GM23338 (cell line): ENCODE results near the gene PIAS4. TPM values are rescaled to one million over a fixed set of nuclear protein-coding genes. Genes with fewer than 3 reads are reported as not detected.
A peak's percentile ranks its signal among the peaks of the same experiment; 100 is the strongest.

ENCODE experiments used
- ATAC-seq: fragments of 200-7000 bp; cut with Tn5 transposase; 3 replicates; pipeline ENCODE4 v1.9.1; 2020
- DNase-seq: peaks from one replicate; pipeline ENCODE4 v3.0.0-alpha.2; 2015; ENCODE audit warnings: low spot score
- H2AFZ ChIP-seq: fragments of 200-600 bp; sonication (generic); 2 replicates; pipeline ENCODE4 v1.8.0; 2016; ENCODE audit warnings: antibody characterized with exemption, mild to moderate bottlenecking, moderate library complexity
- H3F3A ChIP-seq: fragments of 200-600 bp; sonication (generic); replicated peaks from 2 replicates; pipeline ENCODE4 v1.8.0; 2017; ENCODE audit warnings: antibody characterized with exemption, mixed run types, low read depth
- H3K27ac ChIP-seq: fragments of 200-600 bp; sonication (generic); 2 replicates; pipeline ENCODE4 v1.6.1; 2016; ENCODE audit warnings: low read depth
- H3K27me3 ChIP-seq: fragments of 200-600 bp; sonication (generic); 2 replicates; pipeline ENCODE4 v1.8.0; 2016; ENCODE audit warnings: mild to moderate bottlenecking, mixed run types, moderate library complexity; ENCODE audit not compliant: insufficient read depth
- H3K36me3 ChIP-seq: fragments of 200-600 bp; sonication (generic); 2 replicates; pipeline ENCODE4 v1.8.0; 2016; ENCODE audit warnings: mild to moderate bottlenecking; ENCODE audit not compliant: insufficient read depth
- H3K4me1 ChIP-seq: fragments of 200-600 bp; sonication (generic); 2 replicates; pipeline ENCODE4 v1.8.0; 2016; ENCODE audit warnings: mild to moderate bottlenecking, moderate library complexity; ENCODE audit not compliant: insufficient read depth
- H3K4me2 ChIP-seq: fragments of 200-600 bp; sonication (generic); 2 replicates; pipeline ENCODE4 v1.7.1; 2017; ENCODE audit warnings: mixed run types
- H3K4me3 ChIP-seq: fragments of 200-600 bp; sonication (generic); 2 replicates; pipeline ENCODE4 v1.6.1; 2016; ENCODE audit warnings: mixed run types
- H3K79me2 ChIP-seq: fragments of 200-600 bp; sonication (generic); replicated peaks from 2 replicates; pipeline ENCODE4 v1.8.0; 2017; ENCODE audit warnings: mild to moderate bottlenecking; ENCODE audit not compliant: insufficient read depth
- H3K9me2 ChIP-seq: fragments of 200-600 bp; sonication (generic); 2 replicates; pipeline ENCODE4 v1.8.0; 2017; ENCODE audit not compliant: insufficient read depth
- H4K20me1 ChIP-seq: fragments of 200-600 bp; sonication (generic); replicated peaks from 2 replicates; pipeline ENCODE4 v1.8.0; 2017; ENCODE audit warnings: mild to moderate bottlenecking; ENCODE audit not compliant: insufficient read depth
- H3K27ac Mint-ChIP-seq: 2 replicates; pipeline ENCODE4 v1.8.0; 2020; ENCODE audit warnings: inconsistent platforms, mild to moderate bottlenecking, moderate library complexity, mixed read lengths
- H3K27me3 Mint-ChIP-seq: 3 replicates; pipeline ENCODE4 v1.8.0; 2022; ENCODE audit warnings: low read depth, mild to moderate bottlenecking, moderate library complexity, mixed read lengths, inconsistent platforms; ENCODE audit not compliant: insufficient read depth, poor library complexity
- H3K36me3 Mint-ChIP-seq: 3 replicates; pipeline ENCODE4 v1.8.0; 2021; ENCODE audit warnings: low read depth, mild to moderate bottlenecking, inconsistent platforms, moderate library complexity, mixed read lengths
- H3K4me1 Mint-ChIP-seq: 3 replicates; pipeline ENCODE4 v1.8.0; 2020; ENCODE audit warnings: mild to moderate bottlenecking, inconsistent platforms, mixed read lengths
- H3K4me3 Mint-ChIP-seq: 3 replicates; pipeline ENCODE4 v1.8.0; 2021; ENCODE audit warnings: moderate library complexity, mild to moderate bottlenecking, inconsistent platforms, mixed read lengths
- H3K9me3 Mint-ChIP-seq: 3 replicates; pipeline ENCODE4 v1.8.0; 2020; ENCODE audit warnings: moderate library complexity, mild to moderate bottlenecking, inconsistent platforms, mixed read lengths
- CREB1 ChIP-seq: fragments of 250-450 bp; sonication (Bioruptor Pico); IDR thresholded peaks from 2 replicates; pipeline ENCODE4 v1.5.0; 2020; ENCODE audit warnings: low read depth, mild to moderate bottlenecking, moderate library complexity
- EZH2 ChIP-seq: fragments of 200-600 bp; sonication (generic); IDR thresholded peaks from one replicate; pipeline ENCODE4 v1.8.0; 2017; ENCODE audit warnings: antibody characterized with exemption, mild to moderate bottlenecking, low read depth; ENCODE audit not compliant: unreplicated experiment
- EZH2phosphoT487 ChIP-seq: fragments of 200-600 bp; sonication (generic); IDR thresholded peaks from one replicate; pipeline ENCODE4 v1.8.1; 2018; ENCODE audit warnings: antibody characterized with exemption; ENCODE audit not compliant: unreplicated experiment
- JUNB ChIP-seq: IDR thresholded peaks from one replicate; pipeline ENCODE4 v1.6.1; 2016; ENCODE audit warnings: antibody characterized with exemption; ENCODE audit not compliant: unreplicated experiment
- NANOG ChIP-seq: IDR thresholded peaks from 2 replicates; pipeline ENCODE4 v1.6.1; 2016; ENCODE audit warnings: antibody characterized with exemption, borderline replicate concordance
- POLR2AphosphoS5 ChIP-seq: IDR thresholded peaks from 2 replicates; pipeline ENCODE4 v1.6.1; 2016; ENCODE audit warnings: antibody characterized with exemption, low read depth
- STAT1 ChIP-seq: IDR thresholded peaks from one replicate; pipeline ENCODE4 v1.6.1; 2016; ENCODE audit warnings: antibody characterized with exemption; ENCODE audit not compliant: unreplicated experiment
- ZNF114 ChIP-seq: fragments of 250-450 bp; sonication (Bioruptor Pico); IDR thresholded peaks from 2 replicates; pipeline ENCODE4 v1.5.0; 2020; ENCODE audit warnings: mild to moderate bottlenecking, moderate library complexity
- ZNF331 ChIP-seq: fragments of 250-450 bp; sonication (Bioruptor Pico); IDR thresholded peaks from 2 replicates; pipeline ENCODE4 v1.5.0; 2020; ENCODE audit warnings: low read depth, mild to moderate bottlenecking, moderate library complexity
- polyA plus RNA-seq: library from polyadenylated mRNA; unstranded; fragments of >200 nt; fragmentation: Nextera tagmentation; extraction: Ambion mirVana; gene quantifications from 2 replicates; pipeline ENCODE4 v1.2.1, GENCODE V29; 2016
- total RNA-seq: library from RNA; depleted of rRNA; stranded (reverse); fragments of >200 nt; shearing (Covaris generic); gene quantifications from 2 replicates; pipeline ENCODE4 v1.2.3, GENCODE V29; 2014
- TF ChIP-seq, protein P1 (sequence below): fragments of 250-450 bp; sonication (Bioruptor Pico); IDR thresholded peaks from 2 replicates; pipeline ENCODE4 v1.5.0; 2020; ENCODE audit warnings: mild to moderate bottlenecking, moderate library complexity
- TF ChIP-seq, protein P2 (sequence below): IDR thresholded peaks from 2 replicates; pipeline ENCODE4 v1.6.1; 2016; ENCODE audit warnings: antibody characterized with exemption
- TF ChIP-seq, protein P3 (sequence below), 2 experiments: fragments of 200-600 bp in 1 of 2; sonication (generic) in 1 of 2; conservative IDR thresholded peaks; 2 replicates each; pipeline versions ENCODE4 v1.5.1 to v1.6.1; 2016 to 2017; ENCODE audit warnings: antibody characterized with exemption in 2 of 2, low read depth in 2 of 2, mild to moderate bottlenecking in 2 of 2, moderate library complexity in 1 of 2
- TF ChIP-seq, protein P4 (sequence below): IDR thresholded peaks from one replicate; pipeline ENCODE4 v1.6.1; 2018; ENCODE audit warnings: antibody characterized with exemption; ENCODE audit not compliant: unreplicated experiment

PIAS4 gene
- total and polyA plus RNA-seq, 2 experiments from 2014 or later, result 17.0 to 48.4 TPM

DNA sequence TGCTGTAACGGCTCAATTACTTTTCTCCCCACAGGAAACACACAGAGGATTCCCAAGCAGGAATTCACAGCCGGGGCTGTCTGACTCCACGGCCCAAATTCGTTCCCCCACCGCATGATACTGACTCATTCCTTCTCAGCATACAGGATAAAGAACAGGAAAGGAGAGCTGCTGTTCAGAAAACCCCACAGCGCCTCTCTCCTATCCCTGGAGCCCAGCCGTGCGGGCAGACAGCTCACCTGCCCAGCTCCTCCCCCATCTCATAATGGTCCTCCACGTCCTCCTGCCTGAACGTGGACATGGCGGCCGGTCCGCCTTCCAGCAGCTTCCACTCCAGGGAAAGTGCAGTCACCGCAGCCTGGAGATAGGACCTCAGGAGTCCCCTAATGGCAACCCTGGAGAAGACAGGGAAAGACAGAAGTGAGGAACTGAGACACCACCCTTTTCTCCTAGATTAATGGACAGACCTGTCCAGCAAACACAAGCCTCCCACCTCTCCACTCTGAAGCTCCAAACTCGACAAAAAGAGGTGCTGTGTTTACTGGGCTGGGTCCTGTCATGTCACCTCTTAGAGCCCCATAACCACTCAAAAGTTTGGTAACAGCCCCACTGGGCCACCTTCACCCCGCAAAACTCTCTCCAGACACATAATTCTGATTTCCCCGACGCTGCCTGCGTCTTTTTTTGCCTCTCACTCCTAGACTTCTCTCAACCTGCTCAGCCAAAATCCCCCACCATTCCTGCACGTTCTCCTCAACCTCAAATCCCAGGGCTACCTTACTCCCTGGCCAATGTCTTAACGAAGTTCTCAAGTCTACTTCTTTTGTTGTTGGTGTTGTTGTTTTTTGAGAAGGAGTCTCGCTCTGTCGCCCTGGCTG lies 37.9 kb upstream of the PIAS4 start:
- peak overlapping the region; percentile 96 for H3K27ac Mint-ChIP-seq
- H4K20me1 ChIP-seq, result peaks cover 33% of the 10 kb centered on the region
- H3K4me1 ChIP-seq, result peaks cover 15% of the 10 kb centered on the region
- no peaks in the 10 kb centered on the region for H3K27me3 ChIP-seq
- H3K4me3 ChIP-seq, result peak overlapping the region; percentile 93
- ATAC-seq (peak; percentile 1; the same call in 2 of the 3 replicates), DNase-seq (peak; percentile 62)
- no peak overlapping the region for H2AFZ ChIP-seq
- peaks cover 9% of the 10 kb centered on the region; the same call in 1 of the 2 replicates for H3K36me3 ChIP-seq
- TF ChIP-seq, protein P1, sequence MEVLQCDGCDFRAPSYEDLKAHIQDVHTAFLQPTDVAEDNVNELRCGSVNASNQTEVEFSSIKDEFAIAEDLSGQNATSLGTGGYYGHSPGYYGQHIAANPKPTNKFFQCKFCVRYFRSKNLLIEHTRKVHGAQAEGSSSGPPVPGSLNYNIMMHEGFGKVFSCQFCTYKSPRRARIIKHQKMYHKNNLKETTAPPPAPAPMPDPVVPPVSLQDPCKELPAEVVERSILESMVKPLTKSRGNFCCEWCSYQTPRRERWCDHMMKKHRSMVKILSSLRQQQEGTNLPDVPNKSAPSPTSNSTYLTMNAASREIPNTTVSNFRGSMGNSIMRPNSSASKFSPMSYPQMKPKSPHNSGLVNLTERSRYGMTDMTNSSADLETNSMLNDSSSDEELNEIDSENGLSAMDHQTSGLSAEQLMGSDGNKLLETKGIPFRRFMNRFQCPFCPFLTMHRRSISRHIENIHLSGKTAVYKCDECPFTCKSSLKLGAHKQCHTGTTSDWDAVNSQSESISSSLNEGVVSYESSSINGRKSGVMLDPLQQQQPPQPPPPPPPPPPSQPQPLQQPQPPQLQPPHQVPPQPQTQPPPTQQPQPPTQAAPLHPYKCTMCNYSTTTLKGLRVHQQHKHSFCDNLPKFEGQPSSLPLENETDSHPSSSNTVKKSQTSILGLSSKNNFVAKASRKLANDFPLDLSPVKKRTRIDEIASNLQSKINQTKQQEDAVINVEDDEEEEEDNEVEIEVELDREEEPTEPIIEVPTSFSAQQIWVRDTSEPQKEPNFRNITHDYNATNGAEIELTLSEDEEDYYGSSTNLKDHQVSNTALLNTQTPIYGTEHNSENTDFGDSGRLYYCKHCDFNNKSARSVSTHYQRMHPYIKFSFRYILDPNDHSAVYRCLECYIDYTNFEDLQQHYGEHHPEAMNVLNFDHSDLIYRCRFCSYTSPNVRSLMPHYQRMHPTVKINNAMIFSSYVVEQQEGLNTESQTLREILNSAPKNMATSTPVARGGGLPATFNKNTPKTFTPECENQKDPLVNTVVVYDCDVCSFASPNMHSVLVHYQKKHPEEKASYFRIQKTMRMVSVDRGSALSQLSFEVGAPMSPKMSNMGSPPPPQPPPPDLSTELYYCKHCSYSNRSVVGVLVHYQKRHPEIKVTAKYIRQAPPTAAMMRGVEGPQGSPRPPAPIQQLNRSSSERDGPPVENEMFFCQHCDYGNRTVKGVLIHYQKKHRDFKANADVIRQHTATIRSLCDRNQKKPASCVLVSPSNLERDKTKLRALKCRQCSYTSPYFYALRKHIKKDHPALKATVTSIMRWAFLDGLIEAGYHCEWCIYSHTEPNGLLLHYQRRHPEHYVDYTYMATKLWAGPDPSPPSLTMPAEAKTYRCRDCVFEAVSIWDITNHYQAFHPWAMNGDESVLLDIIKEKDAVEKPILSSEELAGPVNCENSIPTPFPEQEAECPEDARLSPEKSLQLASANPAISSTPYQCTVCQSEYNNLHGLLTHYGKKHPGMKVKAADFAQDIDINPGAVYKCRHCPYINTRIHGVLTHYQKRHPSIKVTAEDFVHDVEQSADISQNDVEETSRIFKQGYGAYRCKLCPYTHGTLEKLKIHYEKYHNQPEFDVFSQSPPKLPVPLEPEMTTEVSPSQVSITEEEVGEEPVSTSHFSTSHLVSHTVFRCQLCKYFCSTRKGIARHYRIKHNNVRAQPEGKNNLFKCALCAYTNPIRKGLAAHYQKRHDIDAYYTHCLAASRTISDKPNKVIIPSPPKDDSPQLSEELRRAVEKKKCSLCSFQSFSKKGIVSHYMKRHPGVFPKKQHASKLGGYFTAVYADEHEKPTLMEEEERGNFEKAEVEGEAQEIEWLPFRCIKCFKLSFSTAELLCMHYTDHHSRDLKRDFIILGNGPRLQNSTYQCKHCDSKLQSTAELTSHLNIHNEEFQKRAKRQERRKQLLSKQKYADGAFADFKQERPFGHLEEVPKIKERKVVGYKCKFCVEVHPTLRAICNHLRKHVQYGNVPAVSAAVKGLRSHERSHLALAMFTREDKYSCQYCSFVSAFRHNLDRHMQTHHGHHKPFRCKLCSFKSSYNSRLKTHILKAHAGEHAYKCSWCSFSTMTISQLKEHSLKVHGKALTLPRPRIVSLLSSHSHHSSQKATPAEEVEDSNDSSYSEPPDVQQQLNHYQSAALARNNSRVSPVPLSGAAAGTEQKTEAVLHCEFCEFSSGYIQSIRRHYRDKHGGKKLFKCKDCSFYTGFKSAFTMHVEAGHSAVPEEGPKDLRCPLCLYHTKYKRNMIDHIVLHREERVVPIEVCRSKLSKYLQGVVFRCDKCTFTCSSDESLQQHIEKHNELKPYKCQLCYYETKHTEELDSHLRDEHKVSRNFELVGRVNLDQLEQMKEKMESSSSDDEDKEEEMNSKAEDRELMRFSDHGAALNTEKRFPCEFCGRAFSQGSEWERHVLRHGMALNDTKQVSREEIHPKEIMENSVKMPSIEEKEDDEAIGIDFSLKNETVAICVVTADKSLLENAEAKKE (CRISPR knock-in tag), result no peak
- TF ChIP-seq ZNF114 (CRISPR knock-in tag) (no peak), NANOG (no peak), CREB1 (CRISPR knock-in tag) (no peak), JUNB (no peak), EZH2 (no peak), POLR2AphosphoS5 (no peak), EZH2phosphoT487 (no peak), ZNF331 (CRISPR knock-in tag) (no peak), STAT1 (no peak)
- TF ChIP-seq, protein P2, sequence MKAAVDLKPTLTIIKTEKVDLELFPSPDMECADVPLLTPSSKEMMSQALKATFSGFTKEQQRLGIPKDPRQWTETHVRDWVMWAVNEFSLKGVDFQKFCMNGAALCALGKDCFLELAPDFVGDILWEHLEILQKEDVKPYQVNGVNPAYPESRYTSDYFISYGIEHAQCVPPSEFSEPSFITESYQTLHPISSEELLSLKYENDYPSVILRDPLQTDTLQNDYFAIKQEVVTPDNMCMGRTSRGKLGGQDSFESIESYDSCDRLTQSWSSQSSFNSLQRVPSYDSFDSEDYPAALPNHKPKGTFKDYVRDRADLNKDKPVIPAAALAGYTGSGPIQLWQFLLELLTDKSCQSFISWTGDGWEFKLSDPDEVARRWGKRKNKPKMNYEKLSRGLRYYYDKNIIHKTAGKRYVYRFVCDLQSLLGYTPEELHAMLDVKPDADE, result no peak
- TF ChIP-seq, protein P3, sequence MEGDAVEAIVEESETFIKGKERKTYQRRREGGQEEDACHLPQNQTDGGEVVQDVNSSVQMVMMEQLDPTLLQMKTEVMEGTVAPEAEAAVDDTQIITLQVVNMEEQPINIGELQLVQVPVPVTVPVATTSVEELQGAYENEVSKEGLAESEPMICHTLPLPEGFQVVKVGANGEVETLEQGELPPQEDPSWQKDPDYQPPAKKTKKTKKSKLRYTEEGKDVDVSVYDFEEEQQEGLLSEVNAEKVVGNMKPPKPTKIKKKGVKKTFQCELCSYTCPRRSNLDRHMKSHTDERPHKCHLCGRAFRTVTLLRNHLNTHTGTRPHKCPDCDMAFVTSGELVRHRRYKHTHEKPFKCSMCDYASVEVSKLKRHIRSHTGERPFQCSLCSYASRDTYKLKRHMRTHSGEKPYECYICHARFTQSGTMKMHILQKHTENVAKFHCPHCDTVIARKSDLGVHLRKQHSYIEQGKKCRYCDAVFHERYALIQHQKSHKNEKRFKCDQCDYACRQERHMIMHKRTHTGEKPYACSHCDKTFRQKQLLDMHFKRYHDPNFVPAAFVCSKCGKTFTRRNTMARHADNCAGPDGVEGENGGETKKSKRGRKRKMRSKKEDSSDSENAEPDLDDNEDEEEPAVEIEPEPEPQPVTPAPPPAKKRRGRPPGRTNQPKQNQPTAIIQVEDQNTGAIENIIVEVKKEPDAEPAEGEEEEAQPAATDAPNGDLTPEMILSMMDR (conservative IDR thresholded peaks at IDR 0.05; ENCODE audit: low read depth in 2 of 2), result no peak
- TF ChIP-seq, protein P4, sequence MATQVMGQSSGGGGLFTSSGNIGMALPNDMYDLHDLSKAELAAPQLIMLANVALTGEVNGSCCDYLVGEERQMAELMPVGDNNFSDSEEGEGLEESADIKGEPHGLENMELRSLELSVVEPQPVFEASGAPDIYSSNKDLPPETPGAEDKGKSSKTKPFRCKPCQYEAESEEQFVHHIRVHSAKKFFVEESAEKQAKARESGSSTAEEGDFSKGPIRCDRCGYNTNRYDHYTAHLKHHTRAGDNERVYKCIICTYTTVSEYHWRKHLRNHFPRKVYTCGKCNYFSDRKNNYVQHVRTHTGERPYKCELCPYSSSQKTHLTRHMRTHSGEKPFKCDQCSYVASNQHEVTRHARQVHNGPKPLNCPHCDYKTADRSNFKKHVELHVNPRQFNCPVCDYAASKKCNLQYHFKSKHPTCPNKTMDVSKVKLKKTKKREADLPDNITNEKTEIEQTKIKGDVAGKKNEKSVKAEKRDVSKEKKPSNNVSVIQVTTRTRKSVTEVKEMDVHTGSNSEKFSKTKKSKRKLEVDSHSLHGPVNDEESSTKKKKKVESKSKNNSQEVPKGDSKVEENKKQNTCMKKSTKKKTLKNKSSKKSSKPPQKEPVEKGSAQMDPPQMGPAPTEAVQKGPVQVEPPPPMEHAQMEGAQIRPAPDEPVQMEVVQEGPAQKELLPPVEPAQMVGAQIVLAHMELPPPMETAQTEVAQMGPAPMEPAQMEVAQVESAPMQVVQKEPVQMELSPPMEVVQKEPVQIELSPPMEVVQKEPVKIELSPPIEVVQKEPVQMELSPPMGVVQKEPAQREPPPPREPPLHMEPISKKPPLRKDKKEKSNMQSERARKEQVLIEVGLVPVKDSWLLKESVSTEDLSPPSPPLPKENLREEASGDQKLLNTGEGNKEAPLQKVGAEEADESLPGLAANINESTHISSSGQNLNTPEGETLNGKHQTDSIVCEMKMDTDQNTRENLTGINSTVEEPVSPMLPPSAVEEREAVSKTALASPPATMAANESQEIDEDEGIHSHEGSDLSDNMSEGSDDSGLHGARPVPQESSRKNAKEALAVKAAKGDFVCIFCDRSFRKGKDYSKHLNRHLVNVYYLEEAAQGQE, result no peak
- peak overlapping the region; percentile 92 for H3K4me2 ChIP-seq
- no peaks in the 10 kb centered on the region for H3K9me2 ChIP-seq
- H3K27ac ChIP-seq, result peak overlapping the region; percentile 93
- H3K36me3 Mint-ChIP-seq, result peaks cover 55% of the 10 kb centered on the region
- H3F3A ChIP-seq, result peaks cover 40% of the 10 kb centered on the region
- H3K4me3 Mint-ChIP-seq, result peak overlapping the region; percentile 94
- H3K27me3 Mint-ChIP-seq, result peaks cover 26% of the 10 kb centered on the region
- no peaks in the 10 kb centered on the region; the same call in 2 of the 3 replicates for H3K9me3 Mint-ChIP-seq
- peaks cover 50% of the 10 kb centered on the region for H3K79me2 ChIP-seq
- peaks cover 28% of the 10 kb centered on the region for H3K4me1 Mint-ChIP-seq
